Astrocyte (in vitro differentiated cells and primary cell): Measurements from ENCODE around the gene SND1. TPM values are rescaled to one million over a fixed set of nuclear protein-coding genes. Genes with fewer than 3 reads are reported as not detected.

Experiments used
- DNase-seq: peaks from one replicate; pipeline ENCODE4 v3.0.0-alpha.2; 2010; ENCODE audit warnings: low read depth
- FAIRE-seq: peaks from 2 replicates; lab custom pipeline; 2011; peaks lifted over from hg19 to GRCh38; lab: Jason Lieb, UNC
- H2AFZ ChIP-seq: 2 replicates; pipeline ENCODE4 v1.6.0; 2012; ENCODE audit warnings: low read depth, low read length, inconsistent platforms
- H3K27ac ChIP-seq: 2 replicates; pipeline ENCODE4 v1.5.1; 2011; ENCODE audit warnings: low read depth, low read length, inconsistent platforms
- H3K27me3 ChIP-seq: 2 replicates; pipeline ENCODE4 v1.6.0; 2011; ENCODE audit warnings: low read length, inconsistent platforms; ENCODE audit not compliant: insufficient read depth
- H3K36me3 ChIP-seq: 2 replicates; pipeline ENCODE4 v1.5.1; 2011; ENCODE audit warnings: low read length, inconsistent platforms; ENCODE audit not compliant: insufficient read depth
- H3K4me1 ChIP-seq: 2 replicates; pipeline ENCODE4 v1.5.1; 2011; ENCODE audit warnings: low read length, inconsistent platforms; ENCODE audit not compliant: insufficient read depth
- H3K4me2 ChIP-seq: 2 replicates; pipeline ENCODE4 v1.6.0; 2012; ENCODE audit warnings: low read length, inconsistent platforms
- H3K4me3 ChIP-seq: 2 replicates; pipeline ENCODE4 v1.5.1; 2011; ENCODE audit warnings: low read depth, mild to moderate bottlenecking, low read length, inconsistent platforms; ENCODE audit not compliant: insufficient read depth
- H3K79me2 ChIP-seq: 2 replicates; pipeline ENCODE4 v1.6.0; 2012; ENCODE audit warnings: mild to moderate bottlenecking, low read length, inconsistent platforms; ENCODE audit not compliant: insufficient read depth
- H3K9ac ChIP-seq: 2 replicates; pipeline ENCODE4 v1.6.0; 2012; ENCODE audit warnings: mild to moderate bottlenecking, low read length, inconsistent platforms
- H3K9me3 ChIP-seq: 2 replicates; pipeline ENCODE4 v1.5.1; 2012; ENCODE audit warnings: low read depth, mild to moderate bottlenecking, low read length, inconsistent platforms; ENCODE audit not compliant: insufficient read depth
- H4K20me1 ChIP-seq: 2 replicates; pipeline ENCODE4 v1.6.0; 2012; ENCODE audit warnings: low read length, inconsistent platforms; ENCODE audit not compliant: insufficient read depth
- H3K27ac Mint-ChIP-seq: one replicate; pipeline ENCODE4 v1.8.0; 2021; ENCODE audit warnings: mild to moderate bottlenecking, mixed read lengths; ENCODE audit not compliant: unreplicated experiment
- H3K27me3 Mint-ChIP-seq: one replicate; pipeline ENCODE4 v1.8.0; 2021; ENCODE audit warnings: low read depth, mixed read lengths; ENCODE audit not compliant: unreplicated experiment
- H3K36me3 Mint-ChIP-seq: one replicate; pipeline ENCODE4 v1.8.0; 2021; ENCODE audit warnings: low read depth, mixed read lengths; ENCODE audit not compliant: unreplicated experiment
- H3K4me1 Mint-ChIP-seq: one replicate; pipeline ENCODE4 v1.8.0; 2021; ENCODE audit warnings: low read depth, mixed read lengths; ENCODE audit not compliant: unreplicated experiment
- H3K4me3 Mint-ChIP-seq: one replicate; pipeline ENCODE4 v1.8.0; 2021; ENCODE audit warnings: mild to moderate bottlenecking, moderate library complexity, mixed read lengths; ENCODE audit not compliant: unreplicated experiment
- H3K9me3 Mint-ChIP-seq: one replicate; pipeline ENCODE4 v1.8.0; 2021; ENCODE audit warnings: mild to moderate bottlenecking, mixed read lengths; ENCODE audit not compliant: unreplicated experiment
- CTCF ChIP-seq: IDR thresholded peaks from 2 replicates; pipeline ENCODE4 v1.5.1; 2011; ENCODE audit warnings: low read depth, mild to moderate bottlenecking, inconsistent platforms, low read length, moderate library complexity; ENCODE audit not compliant: insufficient read depth
- EZH2 ChIP-seq: IDR thresholded peaks from 2 replicates; pipeline ENCODE4 v1.6.1; 2012; ENCODE audit warnings: mild to moderate bottlenecking, low read length, inconsistent platforms; ENCODE audit not compliant: insufficient read depth
- total RNA-seq: library from RNA; stranded (reverse); gene quantifications from 2 replicates; pipeline ENCODE4 v1.2.1, GENCODE V29; 2021

SND1 gene
- total RNA-seq, 1 donor from 2014 or later, result 267 TPM

GRCh38 chr7:127922656-127923055 is 270.7 kb downstream of the SND1 start:
- no peak overlapping the region for H3K4me2 ChIP-seq
- TF ChIP-seq CTCF (no peak), EZH2 (no peak)
- H3K27me3 Mint-ChIP-seq, result no peaks in the 10 kb centered on the region
- no peaks in the 10 kb centered on the region for H3K4me1 ChIP-seq
- no peaks in the 10 kb centered on the region for H3K36me3 ChIP-seq
- no peaks in the 10 kb centered on the region for H3K27me3 ChIP-seq
- peaks cover 75% of the 10 kb centered on the region for H4K20me1 ChIP-seq
- no peak overlapping the region for H3K27ac ChIP-seq
- H3K36me3 Mint-ChIP-seq, result no peaks in the 10 kb centered on the region
- no peak overlapping the region for H2AFZ ChIP-seq
- H3K27ac Mint-ChIP-seq, result no peak overlapping the region
- DNase-seq (no peak), FAIRE-seq (no peak)
- H3K4me3 Mint-ChIP-seq, result no peak overlapping the region
- no peak overlapping the region for H3K4me3 ChIP-seq
- H3K9ac ChIP-seq, result no peak overlapping the region
- H3K9me3 Mint-ChIP-seq, result no peaks in the 10 kb centered on the region
- H3K4me1 Mint-ChIP-seq, result peaks cover 17% of the 10 kb centered on the region
- peaks cover 38% of the 10 kb centered on the region for H3K79me2 ChIP-seq
- no peaks in the 10 kb centered on the region for H3K9me3 ChIP-seq

GRCh38 chr7:127924874-127925273 is 272.9 kb downstream of the SND1 start:
- H3K9me3 Mint-ChIP-seq, result peaks cover 1% of the 10 kb centered on the region
- Histone ChIP-seq H3K4me2 (no peak overlapping the region), H3K4me3 (no peak overlapping the region), H3K27me3 (no peaks in the 10 kb centered on the region), H3K9me3 (no peaks in the 10 kb centered on the region), H3K36me3 (peaks cover 8% of the 10 kb centered on the region), H3K4me1 (no peaks in the 10 kb centered on the region), H2AFZ (no peak overlapping the region), H3K27ac (no peak overlapping the region), H4K20me1 (peaks cover 78% of the 10 kb centered on the region), H3K79me2 (peaks cover 39% of the 10 kb centered on the region), H3K9ac (no peak overlapping the region)
- TF ChIP-seq CTCF (no peak), EZH2 (no peak)
- FAIRE-seq (no peak), DNase-seq (no peak)
- no peaks in the 10 kb centered on the region for H3K27me3 Mint-ChIP-seq
- H3K36me3 Mint-ChIP-seq, result peaks cover 7% of the 10 kb centered on the region
- no peak overlapping the region for H3K27ac Mint-ChIP-seq
- H3K4me3 Mint-ChIP-seq, result no peak overlapping the region
- peaks cover 25% of the 10 kb centered on the region for H3K4me1 Mint-ChIP-seq

GRCh38 chr7:127927348-127927696 is 275.3 kb downstream of the SND1 start:
- Mint-ChIP-seq H3K9me3 (peaks cover 4% of the 10 kb centered on the region), H3K36me3 (peaks cover 26% of the 10 kb centered on the region), H3K27ac (no peak overlapping the region), H3K4me3 (no peak overlapping the region), H3K27me3 (no peaks in the 10 kb centered on the region), H3K4me1 (peaks cover 23% of the 10 kb centered on the region)
- Histone ChIP-seq H3K4me3 (no peak overlapping the region), H3K27ac (no peak overlapping the region), H2AFZ (no peak overlapping the region), H3K79me2 (peaks cover 30% of the 10 kb centered on the region), H3K9ac (no peak overlapping the region), H3K4me2 (no peak overlapping the region), H3K9me3 (peaks cover 4% of the 10 kb centered on the region), H4K20me1 (peaks cover 67% of the 10 kb centered on the region), H3K4me1 (no peaks in the 10 kb centered on the region), H3K27me3 (no peaks in the 10 kb centered on the region), H3K36me3 (peaks cover 13% of the 10 kb centered on the region)
- FAIRE-seq, result peak; percentile 26
- DNase-seq, result peak; percentile 60
- TF ChIP-seq EZH2, result no peak
